NCI-H2029 (cell line): Measurements from ENCODE around the gene GTSF1L.

Experiments used
- DNase-seq: peaks from one replicate; lab custom pipeline; 2025; lab: John Stamatoyannopoulos, UW

The GTSF1L gene

DNA sequence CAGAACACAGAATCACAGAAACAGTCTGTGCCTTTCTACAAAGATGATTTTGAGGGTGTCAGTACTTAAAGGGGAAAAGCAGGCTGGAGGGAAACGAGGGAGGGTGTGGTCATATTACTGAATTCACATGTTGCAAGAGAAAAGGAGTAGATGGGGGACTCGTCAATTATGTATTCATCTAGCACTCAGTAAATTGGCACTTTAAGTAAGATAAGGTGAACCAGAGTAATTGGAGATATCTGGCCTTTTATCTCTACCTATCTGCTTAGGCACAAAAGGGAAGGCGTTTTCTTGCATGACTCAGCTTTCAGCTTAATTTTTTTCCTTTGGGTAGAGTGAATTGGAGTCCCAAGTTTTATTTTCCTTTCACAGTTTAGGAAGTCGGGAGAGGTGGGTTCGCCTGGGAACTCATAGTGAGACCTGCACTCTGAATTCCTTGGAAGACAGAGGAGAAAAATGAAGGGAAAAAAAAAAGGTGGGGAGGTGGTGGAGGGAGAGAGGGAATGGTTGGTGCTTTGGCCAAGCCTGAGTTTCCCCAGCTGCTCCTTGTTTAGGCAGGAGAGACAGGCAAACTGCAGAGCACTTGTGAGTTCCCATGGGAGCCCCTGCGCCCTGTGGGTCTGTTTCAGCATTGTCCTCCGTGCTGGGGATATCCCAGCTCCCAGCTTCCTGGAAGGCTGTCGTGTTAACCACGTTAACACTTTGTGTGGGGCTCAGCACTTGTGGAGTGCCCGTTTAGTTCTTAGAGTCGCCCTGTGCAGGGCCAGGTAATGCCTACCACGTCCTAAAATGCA, 19.7 kb upstream of the GTSF1L start:
- no peak for DNase-seq

DNA sequence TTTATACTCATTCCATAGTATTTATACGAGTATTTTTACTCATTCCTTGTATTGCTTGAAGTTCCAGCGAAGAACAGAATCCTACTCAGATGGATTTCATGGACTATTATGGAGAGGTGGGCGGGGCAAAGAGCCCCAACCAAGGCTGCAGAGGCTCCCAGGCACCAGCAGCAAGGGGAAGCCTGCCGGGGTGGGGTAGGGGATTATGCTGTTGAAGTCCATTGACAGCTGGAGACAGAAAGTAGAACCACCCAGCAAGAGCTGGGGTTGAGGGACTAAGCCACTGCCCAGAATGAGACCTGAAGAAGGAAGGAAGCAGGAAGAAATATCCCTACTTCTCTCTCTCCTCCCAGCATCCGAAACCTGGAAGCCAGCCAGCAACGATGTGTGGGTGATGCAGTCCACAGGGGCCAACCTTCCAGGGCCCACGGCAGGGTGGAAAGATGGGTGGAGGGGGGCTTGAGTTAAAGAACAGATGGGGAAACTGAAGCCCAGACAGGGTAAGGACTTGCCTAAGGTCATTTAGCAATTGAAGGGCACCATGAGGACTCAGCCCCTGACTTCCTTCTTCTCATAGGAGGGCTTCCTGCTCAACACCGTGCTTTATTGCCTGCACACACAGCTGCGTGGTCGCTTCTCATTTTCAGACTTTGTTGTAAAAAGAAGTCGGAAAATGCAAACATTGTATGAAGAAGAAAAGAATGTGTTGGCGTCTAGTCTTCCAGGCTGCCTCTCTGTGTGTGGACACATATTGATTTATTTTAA, 18.3 kb upstream of the GTSF1L start:
- peak; percentile 32 for DNase-seq

DNA sequence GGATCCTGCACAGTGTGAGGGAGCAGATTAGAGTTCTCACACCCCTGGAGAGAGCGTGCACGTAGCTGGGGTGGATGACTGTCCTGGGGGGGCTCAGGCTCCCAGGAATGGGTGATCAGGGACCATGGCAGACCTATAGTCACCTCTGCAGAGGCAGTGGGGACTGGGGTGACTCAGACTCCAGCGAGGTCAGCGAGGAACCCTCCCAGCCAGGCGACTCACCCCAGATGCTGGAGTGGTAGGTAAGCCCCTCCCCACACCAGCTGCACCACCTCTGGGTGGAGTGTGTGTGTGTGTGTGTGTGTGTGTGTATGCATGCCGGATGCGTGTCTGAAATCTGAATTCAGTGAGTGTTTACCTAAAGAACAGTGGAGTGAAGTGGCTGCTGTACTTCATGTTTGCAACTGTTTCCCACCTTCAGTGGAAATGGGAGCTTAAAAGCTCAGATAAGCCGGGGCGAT, 17.4 kb upstream of the GTSF1L start:
- DNase-seq, result peak; percentile 78

DNA sequence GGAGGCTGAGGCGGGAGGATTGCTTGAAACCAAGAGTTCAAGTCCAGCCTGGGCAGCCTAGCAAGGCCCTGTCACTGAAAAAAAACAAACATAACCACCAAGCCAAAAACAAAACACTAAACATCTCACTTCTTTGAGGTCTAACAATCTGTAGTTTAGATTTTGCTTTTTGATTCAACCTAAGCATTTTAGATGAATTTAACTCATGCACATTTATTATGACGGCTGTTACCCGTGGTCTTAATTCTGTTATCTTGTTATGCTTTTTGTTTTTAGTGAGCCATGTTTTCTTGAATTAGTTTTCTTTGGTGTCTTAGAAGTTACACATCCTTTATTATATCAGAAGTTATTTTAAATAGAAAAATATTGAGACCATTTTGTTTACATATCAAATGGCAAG, 13.8 kb upstream of the GTSF1L start:
- no peak for DNase-seq

DNA sequence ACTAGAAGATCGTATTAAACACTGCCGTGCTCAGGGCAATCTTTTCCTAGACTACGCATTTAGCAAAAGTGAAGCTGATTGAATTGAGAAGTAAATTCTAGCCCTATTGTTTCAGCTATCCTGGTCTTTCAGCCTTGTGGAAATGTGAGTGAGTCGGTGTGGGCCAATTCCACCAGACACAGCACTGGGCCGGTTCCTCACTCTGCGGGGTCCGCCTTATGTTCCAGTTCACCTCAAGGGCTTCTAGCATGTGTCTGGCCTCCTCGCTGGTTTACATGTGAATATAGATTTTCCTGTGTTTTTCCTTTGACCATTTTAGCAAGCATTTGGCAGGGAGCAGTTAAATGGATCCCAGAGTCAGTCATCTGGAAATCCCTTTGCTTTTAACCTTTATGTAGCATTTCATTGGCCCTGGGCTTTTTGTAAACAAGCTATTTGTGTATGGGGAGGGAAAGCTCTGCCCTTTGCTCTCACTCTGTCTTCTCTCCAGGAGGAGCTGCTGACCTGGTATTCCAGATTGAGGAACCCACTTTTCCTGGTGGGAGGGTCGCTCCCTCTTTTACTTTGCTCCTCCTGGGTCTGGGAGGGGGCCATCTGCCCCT, 12.4 kb upstream of the GTSF1L start:
- peak; percentile 37 for DNase-seq

DNA sequence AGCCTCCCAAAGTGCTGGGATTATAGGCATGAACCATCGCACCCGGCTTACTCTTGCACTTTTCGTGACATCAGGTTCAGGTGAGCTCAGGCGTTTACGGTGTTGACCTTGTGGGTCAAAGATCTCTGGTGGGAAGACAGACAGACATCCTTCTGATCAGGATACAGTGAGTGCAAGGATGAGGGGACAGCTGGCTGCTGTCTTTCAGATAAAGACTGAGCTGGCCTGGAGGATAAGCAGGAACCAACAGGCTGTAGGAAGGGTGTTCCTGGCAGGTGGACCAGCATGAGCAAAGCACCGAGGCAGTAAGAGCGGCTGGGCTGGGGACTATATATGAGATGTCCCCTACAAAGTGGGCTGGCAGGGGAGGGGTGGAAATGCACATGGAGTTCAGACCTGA, 11.1 kb upstream of the GTSF1L start:
- DNase-seq, result no peak

DNA sequence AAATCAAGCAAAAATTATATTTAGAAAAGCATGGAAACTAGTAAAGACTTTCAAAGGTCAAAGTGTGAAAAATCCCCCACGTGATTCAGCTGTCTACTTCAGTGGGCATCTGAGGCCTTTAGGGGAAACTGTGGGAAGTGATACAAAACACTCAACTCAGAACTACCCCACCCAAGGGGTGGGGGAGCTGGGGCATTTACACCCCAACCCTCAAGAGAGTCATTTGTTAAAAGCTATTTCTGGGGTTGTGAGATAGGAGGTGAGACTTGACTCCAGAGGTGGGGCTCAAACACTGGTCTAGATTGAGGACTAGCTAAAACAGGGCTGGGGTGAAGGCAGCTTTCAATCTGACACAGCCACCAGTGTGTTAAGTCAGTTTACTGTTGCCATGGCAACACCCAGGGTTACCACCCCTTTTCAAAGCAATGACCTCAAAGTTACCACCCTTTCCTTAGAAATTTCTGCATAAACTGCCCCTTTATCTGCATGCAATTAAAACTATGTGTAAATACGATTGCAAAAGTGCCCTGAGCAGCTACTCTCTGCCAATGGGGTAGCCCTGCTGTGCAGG, 9.9 kb upstream of the GTSF1L start:
- DNase-seq, result peak; percentile 43

DNA sequence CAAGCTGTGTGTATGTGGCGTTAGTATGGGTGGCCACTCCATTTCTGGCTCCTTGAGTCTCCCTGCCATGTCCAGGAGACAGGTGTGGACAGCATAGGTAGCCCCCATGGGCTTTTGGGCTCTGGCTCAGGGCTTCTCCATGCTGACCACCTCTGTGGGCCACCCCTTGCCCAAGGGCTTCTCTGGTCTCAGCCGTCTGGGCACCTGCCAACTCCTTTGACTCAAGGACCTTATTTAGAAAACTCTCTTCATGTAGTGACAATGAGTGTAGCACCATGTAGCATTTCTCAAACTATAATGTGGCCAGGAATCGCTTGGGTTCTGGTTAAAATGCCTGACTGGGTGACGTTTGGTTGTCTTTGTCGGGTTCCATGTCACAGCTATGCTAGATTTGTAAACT, 5.1 kb upstream of the GTSF1L start:
- no peak for DNase-seq

DNA sequence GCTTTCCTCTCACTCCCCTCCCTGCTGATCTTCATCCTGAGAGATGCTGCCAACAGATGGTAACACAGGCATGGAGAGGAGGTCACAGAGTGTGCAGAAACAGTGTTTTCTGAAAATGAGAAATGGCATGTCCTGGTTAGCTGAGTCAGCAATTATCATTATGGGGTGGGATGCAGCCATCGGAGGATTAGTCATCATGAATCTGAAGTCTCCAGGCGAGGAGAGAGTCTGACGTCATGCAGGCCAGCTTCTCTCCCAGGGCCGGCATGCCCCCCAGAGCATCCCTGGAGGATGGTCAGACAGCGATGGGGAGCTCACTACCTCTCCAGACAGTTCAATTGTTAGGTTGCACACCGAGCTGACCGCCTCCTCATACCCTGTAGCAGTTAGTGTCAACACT, 4.7 kb upstream of the GTSF1L start:
- no peak for DNase-seq

DNA sequence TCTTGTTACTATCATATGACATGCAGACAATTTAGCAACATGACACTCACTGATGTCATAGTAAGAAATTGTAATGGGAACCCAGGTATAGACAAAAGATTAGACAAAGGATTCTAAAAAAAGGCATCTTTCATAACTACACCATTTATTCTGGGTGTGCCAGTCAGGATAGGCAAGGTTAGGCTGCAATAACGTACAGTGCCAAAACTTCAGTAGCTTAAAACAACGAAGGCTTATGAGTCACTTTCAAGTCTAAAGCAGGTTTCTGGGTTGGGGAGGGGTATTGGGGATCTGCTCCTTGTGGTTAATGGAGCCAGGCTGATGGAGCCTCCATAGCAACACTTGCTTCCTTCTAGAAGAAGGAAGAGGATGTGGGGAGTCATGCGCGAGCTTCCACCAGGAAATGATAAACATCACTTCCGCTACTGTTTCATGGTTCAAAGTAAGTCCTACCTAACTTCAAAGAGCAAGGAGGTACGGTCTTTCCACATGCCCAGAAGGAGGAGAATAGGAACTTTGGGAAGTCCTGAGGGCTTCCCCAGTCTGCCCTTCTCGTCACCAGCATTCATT, 2.0 kb upstream of the GTSF1L start:
- DNase-seq, result no peak

DNA sequence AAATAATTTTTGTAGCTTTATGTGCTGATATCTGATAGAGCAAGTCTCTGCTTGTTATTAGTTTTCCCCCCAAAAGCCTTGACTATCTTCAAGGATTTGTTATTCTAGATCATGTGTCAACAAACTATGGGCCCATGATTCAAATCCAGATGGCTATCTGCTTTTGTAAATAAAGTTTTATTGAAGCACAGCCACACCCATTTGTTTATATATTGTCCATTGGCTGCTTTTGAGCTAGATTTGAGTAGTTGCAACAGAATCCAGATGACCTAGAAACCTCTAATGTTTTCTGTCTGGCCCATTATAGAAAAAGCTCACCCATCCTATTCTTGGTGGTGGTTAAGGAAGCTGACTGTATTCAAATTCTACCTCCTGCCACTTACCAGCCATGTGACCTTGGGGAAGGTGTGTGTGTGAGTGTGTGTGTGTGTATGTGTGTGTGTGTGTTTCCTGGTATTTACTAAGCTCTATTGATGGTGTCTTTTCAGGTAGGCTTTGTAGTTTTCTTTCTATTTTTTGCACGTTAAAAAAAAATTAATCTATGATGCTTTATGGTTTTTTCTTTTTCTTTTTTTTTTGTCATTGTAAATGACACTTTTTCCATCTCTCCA, 1.3 kb upstream of the GTSF1L start:
- peak; percentile 56 for DNase-seq

DNA sequence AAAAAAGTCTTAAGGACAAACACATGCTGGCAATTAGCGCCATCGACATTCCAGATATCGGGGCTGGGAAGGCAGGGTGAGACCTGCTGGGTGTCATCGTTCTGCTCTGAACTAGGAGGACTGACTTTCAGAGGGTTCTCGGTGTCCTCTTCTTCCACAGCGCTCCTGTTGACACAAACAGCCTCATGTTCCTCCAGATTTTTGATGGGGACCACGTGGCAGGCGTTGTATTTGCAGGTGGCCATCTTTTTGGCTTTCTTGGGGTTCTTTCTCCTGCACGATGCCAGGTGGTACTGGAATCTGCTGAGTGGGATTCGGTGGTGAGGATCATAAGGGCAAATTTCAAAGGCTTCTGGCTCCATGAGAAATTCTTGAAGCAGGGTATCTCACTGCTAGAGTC, 469 bp downstream of the GTSF1L start:
- DNase-seq, result no peak

DNA sequence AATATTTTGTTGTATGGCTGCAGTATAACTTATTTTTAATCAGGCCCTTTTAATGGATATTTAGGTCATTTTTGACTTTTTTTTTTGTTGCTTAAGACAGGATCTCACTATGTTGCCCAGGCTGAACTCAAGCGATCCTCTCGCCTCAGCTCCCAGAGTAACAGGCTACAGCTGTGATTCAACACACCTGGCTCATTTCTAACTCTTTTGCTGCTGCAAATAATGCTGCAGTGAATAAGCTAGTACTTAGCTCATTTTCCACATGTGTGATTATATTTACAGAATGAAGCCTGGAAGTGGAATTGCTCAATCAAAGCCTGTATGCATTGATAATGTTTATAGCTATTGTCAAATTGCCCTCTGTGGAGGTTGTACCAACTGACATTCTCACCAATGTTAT, 1.1 kb downstream of the GTSF1L start:
- no peak for DNase-seq

DNA sequence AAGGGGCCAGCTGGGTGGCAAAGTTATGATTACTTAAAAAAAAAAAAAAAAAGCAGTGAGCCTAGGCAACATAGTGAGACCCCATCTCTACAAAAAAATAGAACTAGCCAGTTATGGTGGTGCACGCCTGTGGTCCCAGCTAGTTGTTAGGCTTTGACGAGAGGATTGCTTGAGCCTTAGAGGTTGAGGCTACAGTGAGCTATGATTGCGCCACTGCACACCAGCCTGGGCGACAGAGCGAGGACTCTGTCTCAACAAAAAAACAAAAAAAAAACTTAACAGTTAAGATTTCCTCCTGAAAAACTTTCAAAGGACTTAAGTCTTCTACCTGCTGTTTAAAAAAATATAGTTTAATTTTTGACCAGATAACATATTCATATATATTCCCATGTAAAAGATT, 2.4 kb downstream of the GTSF1L start:
- no peak for DNase-seq

DNA sequence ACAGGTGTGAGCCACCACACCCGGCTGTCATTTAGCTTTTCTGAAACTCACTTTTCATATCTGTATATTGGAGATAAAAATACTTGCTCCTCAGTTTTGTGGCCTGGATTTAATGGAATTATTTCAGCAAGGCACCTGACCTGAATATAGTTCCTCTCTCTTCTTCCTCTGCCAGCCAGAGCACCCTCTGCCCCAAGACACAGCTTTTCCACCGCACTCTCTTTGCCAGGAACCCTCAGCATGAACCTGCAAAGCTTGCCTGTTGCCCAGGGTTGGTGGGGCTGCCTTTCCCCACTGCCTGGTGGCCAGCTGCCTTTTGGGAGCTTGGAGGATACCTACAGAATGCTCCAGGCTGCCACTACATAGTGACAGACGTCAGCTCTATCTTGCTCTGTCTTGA, 3.1 kb downstream of the GTSF1L start:
- no peak for DNase-seq

DNA sequence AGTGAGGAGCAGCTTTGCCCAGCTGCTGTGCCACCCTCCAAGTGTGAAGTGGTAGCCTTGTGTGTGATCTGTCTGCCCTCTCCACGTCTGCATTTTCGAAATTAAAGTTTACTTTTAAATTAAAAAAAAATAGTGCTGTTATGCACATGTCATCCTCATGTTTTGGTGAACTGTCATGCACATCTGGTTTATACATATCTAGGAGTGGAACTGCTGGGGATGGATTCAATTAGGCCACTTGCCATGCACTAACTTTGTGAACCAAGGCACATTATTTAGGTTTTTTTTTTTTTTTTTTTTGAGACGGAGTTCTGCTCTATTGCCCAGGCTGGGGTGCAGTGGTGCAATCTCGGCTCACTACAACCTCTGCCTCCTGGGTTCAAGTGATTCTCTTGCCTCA, 3.6 kb downstream of the GTSF1L start:
- DNase-seq, result no peak

DNA sequence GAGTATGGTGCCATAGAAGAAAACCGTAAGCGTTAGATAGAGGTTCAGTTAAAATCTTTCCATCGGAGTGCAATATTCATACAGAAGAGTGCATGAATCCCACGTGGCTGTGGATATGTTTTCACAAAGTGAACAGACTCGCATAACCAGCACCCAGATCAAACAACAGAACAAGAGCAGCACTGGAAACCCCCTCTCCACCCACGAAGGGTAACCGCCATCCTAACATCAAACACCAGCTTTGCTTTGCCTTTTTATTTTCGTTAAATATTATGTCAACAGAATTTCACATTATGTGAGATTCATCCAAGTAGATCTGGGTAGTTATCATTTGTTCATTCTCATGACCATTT, 4.7 kb downstream of the GTSF1L start:
- no peak for DNase-seq

DNA sequence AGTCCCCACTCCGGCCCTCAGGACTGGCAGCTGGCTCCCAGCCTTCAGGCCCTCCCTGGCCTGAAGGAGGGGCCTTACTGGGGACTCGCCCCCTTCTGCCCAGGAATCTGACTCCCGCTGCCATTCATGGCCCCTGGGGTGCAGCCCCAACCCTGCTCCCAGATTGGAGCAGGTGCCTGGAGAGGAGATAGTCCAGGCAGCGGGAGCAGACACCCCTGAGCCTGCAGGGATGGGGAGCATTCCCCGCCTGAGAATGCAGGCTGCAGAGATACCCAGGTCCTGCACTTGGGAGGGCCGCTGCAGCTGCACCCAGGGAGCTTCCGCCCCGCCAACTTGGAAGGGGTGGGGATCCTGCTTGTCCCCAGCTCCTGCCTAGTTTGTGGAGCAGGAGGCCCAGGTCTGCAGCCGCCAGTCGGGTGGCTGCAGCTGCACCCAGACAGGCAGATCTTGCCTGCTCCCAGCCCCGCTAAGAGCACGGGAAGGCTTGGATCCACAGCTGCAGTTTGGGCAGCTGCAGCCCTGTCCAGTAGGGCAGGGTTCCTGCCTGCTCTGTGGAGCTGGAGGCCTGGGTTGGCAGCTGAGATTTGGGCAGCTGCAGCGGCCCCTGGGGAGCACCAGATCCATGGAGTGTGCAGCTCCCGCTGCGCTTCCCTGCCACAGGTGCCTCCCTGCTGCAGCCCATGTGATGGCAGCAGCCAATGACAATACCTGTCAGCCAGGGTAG, 5.2 kb downstream of the GTSF1L start:
- DNase-seq, result no peak

DNA sequence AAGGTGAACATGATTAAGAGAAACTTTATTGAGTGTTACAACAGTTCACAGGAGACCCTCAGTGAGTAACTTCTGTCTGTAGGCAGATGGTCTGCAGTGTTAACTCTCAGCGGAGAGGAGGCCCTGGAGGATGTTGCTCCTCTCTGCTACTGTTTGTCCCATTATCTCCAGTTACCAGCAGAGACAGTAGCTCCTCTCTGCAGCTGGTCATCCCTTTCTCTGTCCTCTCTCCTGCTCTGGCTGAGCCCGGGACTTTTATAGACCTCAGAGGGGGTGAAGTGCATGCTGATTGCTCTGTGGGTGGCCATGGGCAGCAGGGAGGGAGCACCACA, 5.7 kb downstream of the GTSF1L start:
- no peak for DNase-seq

DNA sequence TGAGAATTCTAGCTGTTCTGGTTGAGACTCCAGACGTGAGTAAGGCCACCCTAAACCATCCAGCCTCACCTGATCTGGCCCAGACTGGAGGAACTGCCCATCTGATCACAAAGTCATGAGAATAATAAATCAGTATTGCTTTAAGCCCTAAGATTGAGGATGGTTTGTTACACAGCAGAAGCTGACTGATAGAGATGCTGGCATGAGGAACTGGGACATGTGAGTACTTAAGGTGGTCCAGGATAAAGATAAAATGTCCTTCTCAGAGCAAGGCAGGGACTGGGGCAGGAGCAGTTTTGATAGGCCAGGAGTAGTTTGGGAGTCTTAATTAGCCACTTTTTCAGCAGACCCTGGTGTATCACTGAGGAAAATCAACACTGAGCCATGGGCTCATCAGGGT, 6.8 kb downstream of the GTSF1L start:
- DNase-seq, result no peak

DNA sequence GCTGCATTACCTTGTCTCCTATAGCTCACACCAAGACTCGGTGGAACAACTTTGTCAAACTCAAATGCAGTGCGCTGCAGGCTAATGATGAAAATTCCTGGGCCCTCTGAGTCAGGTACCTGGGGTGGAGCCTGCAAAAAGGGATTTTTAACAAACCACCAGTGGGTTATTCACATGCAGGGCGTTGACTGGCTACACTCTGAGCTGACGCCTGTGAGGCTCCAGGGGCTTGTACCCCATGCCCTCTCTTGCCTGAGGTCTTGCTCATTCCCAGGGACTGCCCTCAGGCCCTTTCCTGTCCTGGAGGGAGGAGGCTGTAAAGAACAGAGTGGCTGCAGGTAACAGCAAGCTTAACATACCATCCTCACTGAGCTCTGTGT, 9.2 kb downstream of the GTSF1L start:
- no peak for DNase-seq
